Peyer's patch (tissue), 4 donors: ENCODE results near the gene PPDPF. TPM values are rescaled to one million over a fixed set of nuclear protein-coding genes. Genes with fewer than 3 reads are reported as not detected.
"Not testable (repeated sequence)": the region's sequence is repeated elsewhere in the genome, so short reads cannot be mapped to it uniquely, and the experiment has no call there.

Source experiments
- DNase-seq, 3 donors: peaks; one replicate each; pipeline ENCODE4 v3.0.0-alpha.2; 2017 to 2019
- H3K27ac ChIP-seq, 4 donors: fragments of 200-600 bp; sonication (generic); one replicate each; pipeline ENCODE4 v1.5.1; 2016 to 2019
- H3K27me3 ChIP-seq, 2 donors: fragments of 200-600 bp; sonication (generic); one replicate each; pipeline ENCODE4 v1.5.1; 2019
- H3K36me3 ChIP-seq, 3 donors: fragments of 200-600 bp; sonication (generic); one replicate each; pipeline ENCODE4 v1.5.1; 2016 to 2019
- H3K4me1 ChIP-seq, 4 donors: fragments of 200-600 bp; sonication (generic); one replicate each; pipeline ENCODE4 v1.5.1; 2016 to 2019
- H3K4me3 ChIP-seq, 4 donors: fragments of 200-600 bp; sonication (generic); 1 replicate in 3 of 4; 2 replicates in 1 of 4; pipeline ENCODE4 v1.5.1; 2016 to 2019; ENCODE audit warnings: mild to moderate bottlenecking in 1 of 4
- H3K9me3 ChIP-seq, 4 donors: fragments of 200-600 bp; sonication (generic); one replicate each; pipeline ENCODE4 v1.5.1; 2016 to 2019; ENCODE audit warnings: mild to moderate bottlenecking in 1 of 4
- CTCF ChIP-seq, 6 experiments: fragments of 450-650 bp in 4 of 6; fragments of 200-600 bp in 2 of 6; sonication (generic) in 1 of 6; IDR thresholded peaks; one replicate each; pipeline ENCODE4 v1.5.1; 2017 to 2019; ENCODE audit warnings: antibody characterized with exemption in 6 of 6, mild to moderate bottlenecking in 3 of 6, moderate library complexity in 1 of 6
- POLR2A ChIP-seq, 2 donors: fragments of 450-650 bp; IDR thresholded peaks; one replicate each; pipeline ENCODE4 v1.5.1; 2017; ENCODE audit warnings: antibody characterized with exemption in 2 of 2, mild to moderate bottlenecking in 2 of 2, moderate library complexity in 2 of 2
- total RNA-seq, 4 donors: library from RNA; depleted of rRNA; stranded (reverse); fragments of >200 nt; gene quantifications; one replicate each; pipeline ENCODE4 v1.1.0, GENCODE V29; 2016

PPDPF gene
- total RNA-seq, 4 donors from 2014 or later: 94.1 to 435 (median 193) TPM

GRCh38 chr20:63478346-63479302 lies 41.9 kb upstream of the PPDPF start:
- H3K27me3 ChIP-seq: peaks cover 0 to 9% of the 10 kb centered on the region in 2 donors

GRCh38 chr20:63479695-63480419 lies 40.7 kb upstream of the PPDPF start:
- not testable (repeated sequence) for H3K4me1 ChIP-seq, H3K27ac ChIP-seq, H3K9me3 ChIP-seq, H3K36me3 ChIP-seq, H3K4me3 ChIP-seq, DNase-seq, H3K27me3 ChIP-seq

More at GRCh38 chr20:63478346-63479302, 41.9 kb upstream of the PPDPF start:
- Histone ChIP-seq H3K9me3 (no peaks in the 10 kb centered on the region), H3K36me3 (no peaks in the 10 kb centered on the region), H3K4me3 (no peak overlapping the region), H3K4me1 (no peaks in the 10 kb centered on the region), H3K27ac (no peak overlapping the region)
- no peak for DNase-seq
- no peak for TF ChIP-seq CTCF (IDR thresholded peaks at IDR 0.05)
- no peak for TF ChIP-seq POLR2A (IDR thresholded peaks at IDR 0.05)

- no peaks in the 10 kb centered on the region for H3K4me1 ChIP-seq
- H3K27ac ChIP-seq: no peak overlapping the region
- no peaks in the 10 kb centered on the region for H3K9me3 ChIP-seq
- H3K36me3 ChIP-seq: no peaks in the 10 kb centered on the region
- TF ChIP-seq CTCF (IDR thresholded peaks at IDR 0.05): no peak
- TF ChIP-seq POLR2A (IDR thresholded peaks at IDR 0.05): no peak
- no peak overlapping the region for H3K4me3 ChIP-seq
- H3K27me3 ChIP-seq: no peaks in the 10 kb centered on the region
- no peak for DNase-seq
Observed at GRCh38 chr20:63481503-63481902, 39.1 kb upstream of the PPDPF start.

GRCh38 chr20:63482021-63482587 lies 38.5 kb upstream of the PPDPF start:
- Histone ChIP-seq H3K4me3 (no peak overlapping the region), H3K9me3 (no peaks in the 10 kb centered on the region), H3K27ac (no peak overlapping the region), H3K4me1 (no peaks in the 10 kb centered on the region), H3K36me3 (no peaks in the 10 kb centered on the region), H3K27me3 (no peaks in the 10 kb centered on the region)
- TF ChIP-seq CTCF (IDR thresholded peaks at IDR 0.05): no peak
- TF ChIP-seq POLR2A (IDR thresholded peaks at IDR 0.05): no peak
- DNase-seq: no peak

GRCh38 chr20:63483834-63484233 lies 36.7 kb upstream of the PPDPF start:
- H3K4me3 ChIP-seq: no peak overlapping the region
- H3K36me3 ChIP-seq: no peaks in the 10 kb centered on the region
- no peaks in the 10 kb centered on the region for H3K9me3 ChIP-seq
- H3K4me1 ChIP-seq: peaks cover 0 to 4% (median 0%) of the 10 kb centered on the region in 4 donors
- H3K27me3 ChIP-seq: peaks cover 0 to 8% of the 10 kb centered on the region in 2 donors
- no peak overlapping the region for H3K27ac ChIP-seq
- TF ChIP-seq CTCF (IDR thresholded peaks at IDR 0.05): no peak
- TF ChIP-seq POLR2A (IDR thresholded peaks at IDR 0.05): no peak
- no peak for DNase-seq
